K562 (cell line): ENCODE data around the gene PUM2. TPM values are rescaled to one million over a fixed set of nuclear protein-coding genes. Genes with fewer than 3 reads are reported as not detected.
A peak's percentile ranks its signal among the peaks of the same experiment; 100 is the strongest.

Source experiments
- BCOR ChIP-seq: fragments of 450-650 bp; IDR thresholded peaks from 2 replicates; pipeline ENCODE4 v1.6.1; 2016
- C11orf30 ChIP-seq: fragments of 450-650 bp; IDR thresholded peaks from 2 replicates; pipeline ENCODE4 v1.6.1; 2016; ENCODE audit warnings: low read depth, mild to moderate bottlenecking
- CBFA2T3 ChIP-seq: fragments of 450-650 bp; IDR thresholded peaks from 2 replicates; pipeline ENCODE4 v1.6.1; 2017
- CCNT2 ChIP-seq: IDR thresholded peaks from 2 replicates; pipeline ENCODE4 v1.6.1; 2011; ENCODE audit warnings: borderline replicate concordance, low read depth, mild to moderate bottlenecking, moderate library complexity, mixed read lengths, low read length; ENCODE audit not compliant: insufficient read length; ENCODE audit errors: extremely low read depth
- CEBPB ChIP-seq: fragments of 450-650 bp; IDR thresholded peaks from 2 replicates; pipeline ENCODE4 v1.6.1; 2016; ENCODE audit warnings: missing genetic modification characterization, missing compliant biosample characterization
- CHCHD3 ChIP-seq: fragments of 250-450 bp; sonication (Bioruptor Pico); IDR thresholded peaks from 2 replicates; pipeline ENCODE4 v2.1.2; 2022; ENCODE audit warnings: mild to moderate bottlenecking
- CREM ChIP-seq: IDR thresholded peaks from 2 replicates; pipeline ENCODE4 v1.6.1; 2014; ENCODE audit warnings: antibody characterized with exemption, low read depth
- FIP1L1 ChIP-seq: fragments of 200-400 bp; formaldehyde crosslinking; IDR thresholded peaks from 2 replicates; pipeline ENCODE4 v1.6.1; 2018; ENCODE audit warnings: mild to moderate bottlenecking, low read depth, low read length; ENCODE audit not compliant: poor library complexity, severe bottlenecking
- HDAC1 ChIP-seq, 2 experiments: fragments of 450-650 bp; IDR thresholded peaks; 2 replicates each; pipeline ENCODE4 v1.6.1; 2016 to 2017; ENCODE audit warnings: inconsistent platforms in 1 of 2, mild to moderate bottlenecking in 1 of 2, moderate library complexity in 1 of 2
- MAFF ChIP-seq: IDR thresholded peaks from 2 replicates; pipeline ENCODE4 v1.6.1; 2012; ENCODE audit warnings: low read length, improper control_type of control experiment
- MED1 ChIP-seq: sonication (generic); formaldehyde crosslinking; IDR thresholded peaks from 2 replicates; pipeline ENCODE4 v1.8.1; 2023; ENCODE audit warnings: missing genetic modification reagents, borderline replicate concordance
- NONO ChIP-seq, 2 experiments: fragments of 200-400 bp in 1 of 2; fragments of 450-650 bp in 1 of 2; formaldehyde crosslinking in 1 of 2; IDR thresholded peaks; 2 replicates each; pipeline ENCODE4 v1.6.1; 2017; ENCODE audit warnings: low read depth in 2 of 2, mild to moderate bottlenecking in 2 of 2, moderate library complexity in 2 of 2, low read length in 1 of 2
- PATZ1 ChIP-seq: fragments of 250-450 bp; sonication (Bioruptor Pico); IDR thresholded peaks from 2 replicates; pipeline ENCODE4 v1.5.0; 2020; ENCODE audit warnings: mild to moderate bottlenecking, borderline replicate concordance
- PKNOX1 ChIP-seq: fragments of 450-650 bp; IDR thresholded peaks from 2 replicates; pipeline ENCODE4 v1.6.1; 2016
- RHOXF2B ChIP-seq: fragments of 250-450 bp; sonication (Bioruptor Pico); conservative IDR thresholded peaks from 2 replicates; pipeline ENCODE4 v1.5.1; 2021
- TSC22D4 ChIP-seq: fragments of 450-650 bp; IDR thresholded peaks from 2 replicates; pipeline ENCODE4 v1.6.1; 2016; ENCODE audit warnings: missing genetic modification characterization, missing biosample characterization, control low read depth
- ZBTB17 ChIP-seq: fragments of 450-650 bp; formaldehyde crosslinking; IDR thresholded peaks from 2 replicates; pipeline ENCODE4 v1.4.0; 2020; ENCODE audit warnings: mild to moderate bottlenecking
- ZBTB33 ChIP-seq: sonication (generic); formaldehyde crosslinking; IDR thresholded peaks from 2 replicates; pipeline ENCODE4 v1.8.1; 2023; ENCODE audit warnings: mild to moderate bottlenecking, missing genetic modification reagents
- ZMIZ1 ChIP-seq, 2 experiments: fragments of 150-350 bp in 1 of 2; IDR thresholded peaks; 2 replicates each; pipeline ENCODE4 v1.6.1; 2012 to 2016; ENCODE audit warnings: low read depth in 2 of 2, low read length in 2 of 2, mild to moderate bottlenecking in 1 of 2, moderate library complexity in 1 of 2
- polyA plus RNA-seq, 8 experiments: library from polyadenylated mRNA; depleted of rRNA in 4 of 8; stranded (reverse) in 5 of 8; unstranded in 3 of 8; fragments of >200 nt; fragmentation: Nextera tagmentation in 2 of 8; fragmentation: Illumina TruSeq in 1 of 8; extraction: Ambion mirVana in 2 of 8; extraction: Trizol in 1 of 8; gene quantifications; 2 replicates each; pipeline versions ENCODE4 v1.2.1 to v1.2.3, GENCODE V29; 2011 to 2014; ENCODE audit warnings: inconsistent platforms in 1 of 8, missing spikeins in 1 of 8
- total RNA-seq, 7 experiments: library from RNA; depleted of rRNA in 6 of 7; stranded (reverse); fragments of >200 nt in 6 of 7; fragmentation: Illumina TruSeq in 2 of 7; extraction: Trizol in 2 of 7; gene quantifications; 2 replicates each; pipeline versions ENCODE4 v1.2.1 to v1.2.3, GENCODE V29; 2011 to 2021; ENCODE audit warnings: low replicate concordance in 1 of 7

The PUM2 gene
- total and polyA plus RNA-seq, 9 of the 15 experiments (the other 6 are each of a cell fraction or from before 2014, with no cell fraction given): 13.4 to 61.9 (median 28.3) TPM

GRCh38 chr2:20350753-20351554 lies at the start of gene PUM2 (continued):
- peak; percentile 69; the same call in 1 of the 2 replicates for TF ChIP-seq ZBTB33 (CRISPR knock-in tag)
- TF ChIP-seq PKNOX1: peak; percentile 93
- TF ChIP-seq NONO (IDR thresholded peaks at IDR 0.05; ENCODE audit: low read depth in 2 of 2, low read length in 1 of 2): no peak
- no peak for TF ChIP-seq C11orf30
- TF ChIP-seq CCNT2: peak; percentile 94
- no peak for TF ChIP-seq TSC22D4 (tag)
- TF ChIP-seq HDAC1 (IDR thresholded peaks at IDR 0.05): peak in 1 of 2 experiments; percentile 59; a peak in 2 of 4 replicates
- TF ChIP-seq ZBTB17 (CRISPR knock-in tag): 0 out of 2 replicates have a peak, but pooled peaks have one; percentile 20
- TF ChIP-seq ZMIZ1 (IDR thresholded peaks at IDR 0.05; ENCODE audit: low read depth in 2 of 2, low read length in 2 of 2): peak in 1 of 2 experiments; percentile 46; a peak in 2 of 4 replicates
- no peak for TF ChIP-seq MAFF
- TF ChIP-seq MED1 (CRISPR knock-in tag): no peak
- TF ChIP-seq CBFA2T3: peak; percentile 23; the same call in 1 of the 2 replicates
- peak; percentile 69 for TF ChIP-seq BCOR
- peak; percentile 63 for TF ChIP-seq FIP1L1
- no peak for TF ChIP-seq PATZ1 (CRISPR knock-in tag)
- no peak for TF ChIP-seq RHOXF2B (CRISPR knock-in tag)
- TF ChIP-seq CEBPB: peak; percentile 45; the same call in 1 of the 2 replicates
- no peak for TF ChIP-seq CHCHD3 (CRISPR knock-in tag)
- TF ChIP-seq CREM: peak; percentile 44; the same call in 1 of the 2 replicates
